CD4-positive, alpha-beta T cell treated with Interleukin-2 at 100 ng/mL for 4 hours (primary cell): ENCODE results near the gene PRRC2C.
"Not testable (repeated sequence)": the region's sequence is repeated elsewhere in the genome, so short reads cannot be mapped to it uniquely, and the experiment has no call there.

ENCODE experiments used
- DNase-seq: peaks from one replicate; pipeline ENCODE4 v3.0.0-alpha.2; 2020; ENCODE audit warnings: low spot score

PRRC2C gene

GRCh38 chr1:171583591-171584201 is 98.4 kb downstream of the PRRC2C start:
- DNase-seq, result no peak

- no peak for DNase-seq
Measured at GRCh38 chr1:171585715-171586114, 100.4 kb downstream of the PRRC2C start.

- DNase-seq, result no peak
Measured at GRCh38 chr1:171588230-171588629, 102.9 kb downstream of the PRRC2C start.

GRCh38 chr1:171590022-171590421 is 104.7 kb downstream of the PRRC2C start:
- DNase-seq, result no peak

GRCh38 chr1:171595324-171595723 is 110.0 kb downstream of the PRRC2C start:
- DNase-seq, result no peak

GRCh38 chr1:171596119-171596518 is 110.8 kb downstream of the PRRC2C start:
- no peak for DNase-seq

GRCh38 chr1:171596705-171597104 is 111.4 kb downstream of the PRRC2C start:
- DNase-seq, result no peak

GRCh38 chr1:171597203-171597602 is 111.9 kb downstream of the PRRC2C start:
- no peak for DNase-seq

- DNase-seq, result not testable (repeated sequence)
Measured at GRCh38 chr1:171600310-171600709, 115.0 kb downstream of the PRRC2C start.

- DNase-seq, result no peak
Measured at GRCh38 chr1:171600862-171601261, 115.5 kb downstream of the PRRC2C start.

- DNase-seq, result not testable (repeated sequence)
Measured at GRCh38 chr1:171603042-171603441, 117.7 kb downstream of the PRRC2C start.

- no peak for DNase-seq
Measured at GRCh38 chr1:171606402-171606941, 121.1 kb downstream of the PRRC2C start.

- DNase-seq, result no peak
Measured at GRCh38 chr1:171610385-171610784, 125.1 kb downstream of the PRRC2C start.

- no peak for DNase-seq
Measured at GRCh38 chr1:171611306-171611705, 126.0 kb downstream of the PRRC2C start.

- DNase-seq, result no peak
Measured at GRCh38 chr1:171613282-171613681, 128.0 kb downstream of the PRRC2C start.

GRCh38 chr1:171615122-171615906 is 130.0 kb downstream of the PRRC2C start:
- not testable (repeated sequence) for DNase-seq

- DNase-seq, result no peak
Measured at GRCh38 chr1:171616586-171616985, 131.3 kb downstream of the PRRC2C start.

GRCh38 chr1:171622152-171622462 is 136.8 kb downstream of the PRRC2C start, which contains the start of gene MYOCOS:
TSS of gene MYOCOS (plus strand) at chr1:171622243. CDS start at chr1:171623884, 1,641 bp downstream.
- DNase-seq, result no peak

- no peak for DNase-seq
Measured at GRCh38 chr1:171623651-171624331, 138.5 kb downstream of the PRRC2C start.

- no peak for DNase-seq
Measured at GRCh38 chr1:171625225-171625624, 139.9 kb downstream of the PRRC2C start.

GRCh38 chr1:171627020-171627419 is 141.7 kb downstream of the PRRC2C start:
- DNase-seq, result no peak

- DNase-seq, result no peak
Measured at GRCh38 chr1:171628225-171628624, 142.9 kb downstream of the PRRC2C start.

GRCh38 chr1:171635661-171636060 is 150.3 kb downstream of the PRRC2C start:
- no peak for DNase-seq
